HG03575 (cell line): ENCODE data around the gene ELK3.

Experiments used
- ATAC-seq: cut with Tn5 transposase; IDR thresholded peaks from one replicate; pipeline ENCODE4 v1.9.1; 2021; ENCODE audit not compliant: unreplicated experiment, insufficient number of reproducible peaks, low FRiP score; ENCODE audit errors: extremely low read depth

ELK3 gene

DNA sequence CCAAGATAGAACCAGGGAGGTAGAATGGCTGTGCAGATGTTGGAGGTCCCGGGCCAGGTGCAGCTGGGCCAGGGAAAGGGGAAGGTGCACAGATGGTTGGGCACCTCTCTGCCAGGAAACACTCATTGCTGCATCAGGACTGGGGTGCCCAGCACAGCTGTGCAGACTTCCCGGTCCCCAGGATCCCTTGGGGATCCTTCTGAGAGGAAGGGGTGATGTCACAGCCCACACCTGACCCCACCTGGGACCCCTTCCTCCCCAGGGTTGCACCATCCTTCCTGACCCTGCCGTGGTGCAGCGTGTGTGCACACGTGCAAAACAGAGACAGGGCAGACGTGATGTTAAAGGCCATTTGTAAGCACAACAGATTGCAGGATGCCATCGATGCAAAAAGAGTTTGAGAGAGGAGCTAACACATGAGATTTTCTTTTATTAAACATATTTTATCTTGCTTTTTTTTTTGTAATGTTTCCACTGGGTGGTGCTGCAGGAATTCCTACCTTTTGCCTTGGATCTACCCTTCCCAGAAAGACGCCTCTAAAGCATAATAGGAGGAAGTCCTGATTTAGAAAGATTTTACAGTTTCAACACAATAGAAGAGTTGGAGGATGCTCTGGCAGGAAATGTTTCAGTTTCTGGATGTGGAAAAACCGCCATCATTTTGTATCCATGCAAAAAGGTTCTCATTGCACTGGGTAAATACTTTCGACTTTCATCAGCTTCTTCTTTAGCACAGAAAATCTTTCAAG is 14.8 kb downstream of the ELK3 start:
- no peak for ATAC-seq

DNA sequence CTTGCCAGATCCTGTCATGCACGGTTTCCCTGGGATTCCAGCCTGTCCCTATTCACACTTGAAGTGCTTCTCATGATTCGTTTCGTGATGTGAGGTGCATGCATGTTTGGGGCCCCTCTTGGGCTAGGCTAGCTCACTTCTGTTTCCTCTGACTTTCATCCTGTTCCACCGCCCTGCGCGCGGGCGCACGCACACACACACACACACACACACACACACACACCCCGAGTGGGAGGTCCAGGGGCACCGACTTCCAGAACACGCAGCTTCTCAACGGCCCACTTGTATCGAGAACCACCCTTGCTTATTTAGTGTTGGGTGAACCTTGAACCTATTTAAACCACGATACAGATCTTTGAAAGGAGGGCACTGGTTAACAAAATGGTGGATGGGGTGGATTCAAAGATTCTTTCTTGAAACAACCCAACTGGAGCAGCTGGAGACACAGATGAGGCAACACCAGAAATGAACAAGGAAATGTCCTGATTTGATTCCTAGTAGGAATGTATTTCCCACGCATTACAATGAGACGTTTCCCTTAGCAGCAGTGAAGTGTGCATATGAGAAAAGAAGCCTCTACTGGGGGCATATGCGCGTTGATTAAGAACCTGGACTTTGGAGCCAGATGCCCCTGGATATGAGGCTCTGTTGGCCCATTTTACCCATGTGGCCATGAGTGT is 16.3 kb downstream of the ELK3 start:
- ATAC-seq = no peak

DNA sequence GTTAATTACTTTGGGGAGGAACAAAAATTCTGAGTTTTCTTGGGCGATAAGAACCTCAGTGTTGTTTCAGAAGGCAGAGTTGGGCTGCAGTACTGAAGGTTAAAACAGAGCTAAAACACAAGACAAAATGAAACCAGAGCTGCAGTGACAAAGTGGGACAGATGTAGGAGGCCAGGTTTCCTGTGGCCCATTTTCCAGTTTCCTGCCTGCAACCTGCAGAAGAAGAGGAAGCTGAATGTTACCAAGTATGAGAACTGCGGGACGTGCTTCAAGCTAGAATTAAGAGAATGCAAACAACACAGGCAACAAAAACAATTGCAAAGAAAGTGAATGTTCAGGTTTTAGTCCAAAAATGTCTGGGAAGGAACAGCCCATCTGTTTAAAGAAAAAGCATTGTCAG is 17.8 kb downstream of the ELK3 start:
- ATAC-seq = no peak

DNA sequence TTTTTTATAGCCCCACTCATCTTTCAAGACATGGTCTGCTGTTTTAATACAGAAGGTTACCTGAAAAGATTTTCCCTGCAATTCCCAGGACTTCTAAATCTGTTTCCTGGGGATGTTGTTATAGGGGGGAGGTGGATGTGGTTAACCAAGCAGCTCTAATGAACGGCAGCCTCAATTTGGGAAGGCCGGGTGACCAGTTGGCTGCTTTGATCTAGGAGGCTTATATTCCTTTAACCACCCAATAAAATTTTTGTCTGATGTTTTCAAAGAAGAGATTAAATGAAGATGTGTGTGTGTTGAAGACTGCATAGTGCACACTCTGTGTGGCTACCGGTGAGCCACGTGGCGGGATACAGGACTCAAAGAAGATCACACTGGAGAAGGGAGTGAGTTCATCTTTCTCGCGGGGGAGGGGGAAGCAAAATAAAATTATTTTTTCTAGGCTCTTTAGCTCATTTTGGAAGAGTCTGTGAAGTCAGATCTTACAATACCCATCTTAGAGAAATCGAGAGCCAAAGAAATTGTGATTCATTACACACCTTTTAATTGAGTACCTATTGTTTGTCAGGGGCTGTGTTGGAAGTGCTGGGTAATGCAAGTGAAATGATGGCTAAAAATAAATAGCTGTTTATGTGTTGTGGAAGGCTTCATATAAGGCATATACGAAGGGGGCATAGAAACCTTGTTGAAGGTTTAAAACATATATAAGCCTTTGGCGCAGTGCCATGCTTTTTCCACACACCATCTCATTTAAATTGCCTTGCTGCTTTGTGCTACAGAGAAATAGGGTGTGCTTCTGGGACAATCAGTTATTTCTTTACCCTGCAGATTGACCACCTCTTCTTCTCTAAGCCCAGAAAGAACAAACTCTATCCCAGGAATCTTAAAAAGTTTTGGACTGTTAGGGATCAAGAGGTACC is 18.5 kb downstream of the ELK3 start:
- no peak for ATAC-seq

DNA sequence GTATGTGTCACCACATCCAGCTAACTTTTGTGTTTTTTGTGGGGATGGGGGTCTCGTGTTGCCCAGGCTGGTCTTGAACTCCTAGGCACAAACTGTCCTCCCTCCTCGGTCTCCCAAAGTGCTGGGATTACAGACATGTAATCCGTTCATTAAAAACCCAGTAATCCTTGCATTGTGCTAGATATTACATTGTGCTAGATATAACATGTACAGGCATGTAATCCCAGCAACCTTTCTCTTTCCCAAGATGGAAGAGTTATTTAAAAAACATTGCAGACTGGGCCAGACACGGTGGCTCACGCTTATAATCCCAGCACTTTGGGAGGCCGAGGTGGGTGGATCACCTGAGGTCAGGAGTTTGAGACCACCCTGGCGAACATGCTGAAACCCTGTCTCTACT is 19.7 kb downstream of the ELK3 start:
- ATAC-seq = no peak

DNA sequence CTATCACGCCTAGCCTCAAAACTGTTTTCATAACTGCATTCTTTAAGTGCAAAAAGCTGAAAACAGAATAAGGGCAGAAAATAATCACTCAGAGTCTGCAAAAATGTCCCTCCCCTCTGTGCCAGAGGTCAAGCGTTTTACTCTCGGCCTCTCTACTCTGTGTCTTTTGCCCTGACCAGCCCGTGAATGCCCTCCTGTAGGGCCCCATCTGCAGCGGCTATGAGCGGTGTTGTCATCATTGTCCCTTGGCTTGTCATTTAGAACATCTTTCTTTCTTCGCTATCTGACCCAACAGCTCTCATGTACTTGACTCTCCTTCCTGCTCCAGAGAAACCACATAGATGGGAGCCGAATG is 21.7 kb downstream of the ELK3 start:
- ATAC-seq = no peak

DNA sequence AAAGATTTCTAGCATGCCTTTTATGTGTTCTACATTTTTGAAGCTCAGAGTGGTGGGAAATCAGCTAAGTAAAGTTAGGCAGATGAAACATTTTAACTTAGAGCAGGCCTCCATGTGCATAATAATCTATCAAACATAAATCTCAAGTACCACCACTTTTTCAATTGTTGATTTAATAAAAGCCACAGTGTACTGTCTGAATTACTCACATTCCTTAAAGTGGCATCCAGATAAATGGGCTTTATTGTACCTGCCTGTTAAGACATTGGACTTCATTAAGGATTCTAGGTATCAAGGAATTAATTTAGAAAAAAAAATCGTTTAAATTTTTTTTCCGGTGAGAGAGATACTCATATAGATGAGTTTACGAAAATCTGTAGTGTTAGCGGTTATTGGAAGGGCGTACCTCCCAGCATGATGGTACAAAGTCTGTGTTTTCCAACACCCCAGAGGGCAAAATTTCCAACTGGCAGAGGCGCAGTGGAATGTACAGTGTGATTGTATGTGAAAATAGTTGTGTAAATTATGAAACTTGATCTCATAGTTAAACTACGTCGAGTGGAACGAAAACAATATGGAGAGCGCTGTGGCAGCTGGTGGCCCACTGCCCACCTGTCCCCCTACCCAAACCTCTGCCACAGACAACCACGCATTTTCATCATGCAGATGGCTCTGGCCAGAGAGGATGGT is 25.0 kb downstream of the ELK3 start:
- ATAC-seq = no peak

DNA sequence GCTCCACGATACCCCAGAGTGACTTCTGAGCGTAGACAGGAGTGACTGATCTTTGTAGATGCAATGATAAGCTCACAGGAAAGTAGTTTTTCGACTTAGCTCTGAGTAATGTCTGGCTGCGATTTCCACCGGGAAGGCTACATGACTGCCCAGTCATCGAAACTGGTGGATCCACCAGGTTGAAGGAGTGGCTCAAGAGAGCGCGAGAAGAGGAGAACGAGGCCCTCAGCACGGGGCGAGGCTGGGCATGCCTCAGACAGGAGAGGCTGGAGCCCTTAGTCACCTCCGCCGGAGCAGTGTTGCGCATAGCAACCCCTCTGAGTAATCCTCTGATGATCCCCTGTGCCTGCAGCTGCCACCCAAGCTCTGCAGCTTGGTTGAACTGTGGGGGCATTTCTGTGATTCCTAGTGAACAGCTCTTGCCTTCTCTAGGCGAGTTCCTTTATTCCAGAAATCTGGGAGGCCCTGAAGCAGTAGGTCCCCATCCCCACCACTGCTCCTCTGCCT is 25.6 kb downstream of the ELK3 start:
- ATAC-seq = no peak

DNA sequence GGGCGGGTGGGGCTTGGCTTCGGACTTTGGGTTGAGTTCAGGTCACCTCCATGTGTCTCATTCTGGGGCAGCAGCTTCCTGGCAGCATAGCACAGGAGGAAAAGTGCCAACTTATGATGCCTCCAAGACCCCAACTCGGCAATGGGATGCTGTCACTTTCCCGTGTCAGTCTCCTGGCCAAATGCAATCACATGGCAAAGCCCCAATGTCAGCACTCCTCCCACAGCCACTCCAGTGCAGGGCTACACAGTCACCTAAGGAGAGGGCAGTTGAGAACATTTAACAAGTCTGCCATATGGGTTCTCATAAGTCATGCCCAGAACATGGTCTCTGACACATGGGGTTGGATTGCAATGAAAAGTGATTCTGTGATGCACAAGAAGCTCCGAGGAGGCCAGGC is 26.7 kb downstream of the ELK3 start:
- no peak for ATAC-seq

DNA sequence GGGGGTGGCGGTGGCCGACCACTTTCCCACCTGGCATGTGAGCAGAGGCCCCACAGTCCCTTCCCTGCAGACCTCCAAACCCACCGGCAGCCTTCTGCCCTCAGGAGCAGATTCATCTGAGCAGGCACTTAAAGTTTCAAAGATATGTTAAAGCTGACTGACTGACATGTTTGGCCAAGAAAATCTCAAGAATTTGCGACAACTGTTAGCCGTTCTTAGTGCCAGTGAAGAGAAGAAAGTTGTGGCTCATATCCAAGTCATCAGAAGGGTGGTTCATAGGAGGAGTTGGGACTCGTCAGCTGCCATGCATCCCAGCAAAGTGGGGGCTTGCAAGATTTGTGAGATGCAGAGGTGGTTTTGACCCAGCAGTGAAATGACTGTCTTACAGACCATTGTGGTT is 27.2 kb downstream of the ELK3 start:
- no peak for ATAC-seq

DNA sequence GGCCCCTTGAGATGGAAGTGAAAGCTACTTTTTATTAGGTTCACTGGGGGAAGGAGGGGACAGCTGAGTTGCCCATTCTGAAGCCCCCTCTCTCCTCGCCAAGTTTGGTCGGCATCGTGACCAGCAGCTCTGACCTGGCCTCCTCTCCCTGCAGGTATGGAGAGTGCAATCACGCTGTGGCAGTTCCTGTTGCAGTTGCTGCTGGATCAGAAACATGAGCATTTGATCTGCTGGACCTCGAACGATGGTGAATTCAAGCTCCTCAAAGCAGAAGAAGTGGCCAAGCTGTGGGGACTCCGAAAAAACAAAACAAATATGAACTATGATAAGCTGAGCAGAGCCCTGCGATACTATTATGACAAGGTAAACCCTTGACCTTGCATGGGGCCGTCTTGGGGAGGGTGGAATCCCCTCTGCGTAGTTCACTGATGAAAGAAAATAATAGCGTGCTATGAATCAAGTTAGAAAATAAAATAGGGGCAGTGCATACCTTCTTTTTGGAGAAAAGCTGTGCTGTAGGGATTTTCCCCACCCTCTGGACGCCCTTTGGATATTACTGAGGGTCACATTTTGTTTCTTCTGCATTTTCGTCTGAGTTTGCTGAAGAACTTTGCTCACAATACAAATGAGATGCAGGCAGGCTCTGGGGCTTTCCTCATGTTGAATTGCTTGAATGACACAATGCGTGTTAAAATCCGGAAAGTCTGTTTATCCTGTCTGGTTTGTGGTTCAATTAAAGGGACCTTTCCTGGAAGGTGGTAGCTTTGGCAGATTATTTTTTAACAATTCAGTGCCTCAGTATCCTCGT is 29.4 kb downstream of the ELK3 start:
- ATAC-seq = no peak

DNA sequence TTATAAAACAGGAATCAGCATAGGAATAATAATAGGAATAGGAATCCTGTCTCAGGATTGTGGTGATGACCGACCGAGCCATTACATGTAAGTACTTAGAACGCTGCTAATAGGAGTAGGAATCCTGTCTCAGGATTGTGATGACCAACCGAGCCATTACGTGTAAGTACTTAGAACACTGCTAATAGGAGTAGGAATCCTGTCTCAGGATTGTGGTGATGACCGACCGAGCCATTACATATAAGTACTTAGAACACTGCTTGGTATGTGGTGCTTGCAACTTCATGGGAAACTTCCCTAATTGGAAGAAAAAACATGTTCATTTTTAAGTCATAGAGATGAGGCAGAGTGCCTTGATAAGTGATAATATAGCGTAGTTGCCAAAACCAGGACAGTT is 30.0 kb downstream of the ELK3 start:
- no peak for ATAC-seq

DNA sequence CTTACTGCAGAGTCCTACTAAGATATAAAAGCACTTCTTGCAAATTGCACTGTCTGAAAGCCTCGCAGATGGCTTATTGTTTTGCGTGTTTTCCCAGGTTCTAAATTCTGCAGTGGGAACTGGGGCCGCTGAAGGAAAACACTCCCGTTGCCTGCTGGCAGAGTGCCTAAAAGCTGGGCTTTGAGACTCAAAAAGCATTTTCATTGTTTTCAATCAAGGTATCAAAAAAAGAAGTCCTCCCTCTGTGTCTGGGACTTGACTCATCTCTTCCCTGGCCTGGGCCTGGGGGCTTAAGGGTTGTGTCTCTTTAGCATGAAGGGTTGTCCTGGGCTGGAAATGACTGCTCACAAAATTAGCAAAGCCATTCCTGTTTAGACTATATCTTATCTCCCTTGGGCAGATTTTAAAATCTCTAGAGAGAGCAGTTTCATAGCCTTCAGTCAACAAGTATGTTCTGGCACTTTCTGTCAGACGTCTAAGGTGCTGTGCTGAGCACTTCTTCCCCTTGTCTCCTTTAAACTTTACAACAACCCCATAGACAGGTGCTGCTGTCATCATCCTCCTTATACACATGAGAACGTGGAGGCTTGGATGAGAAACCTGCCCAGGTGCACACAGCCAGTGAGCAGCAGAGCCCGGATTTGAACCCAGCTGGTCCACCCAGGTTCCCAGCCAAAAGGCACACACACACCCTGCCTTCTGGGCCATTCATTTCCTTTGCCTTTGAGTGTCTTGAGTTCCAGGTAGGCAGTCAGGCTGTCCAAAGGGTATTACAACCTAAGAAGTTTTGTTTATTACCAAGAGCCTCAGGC is 31.1 kb downstream of the ELK3 start:
- ATAC-seq = no peak

DNA sequence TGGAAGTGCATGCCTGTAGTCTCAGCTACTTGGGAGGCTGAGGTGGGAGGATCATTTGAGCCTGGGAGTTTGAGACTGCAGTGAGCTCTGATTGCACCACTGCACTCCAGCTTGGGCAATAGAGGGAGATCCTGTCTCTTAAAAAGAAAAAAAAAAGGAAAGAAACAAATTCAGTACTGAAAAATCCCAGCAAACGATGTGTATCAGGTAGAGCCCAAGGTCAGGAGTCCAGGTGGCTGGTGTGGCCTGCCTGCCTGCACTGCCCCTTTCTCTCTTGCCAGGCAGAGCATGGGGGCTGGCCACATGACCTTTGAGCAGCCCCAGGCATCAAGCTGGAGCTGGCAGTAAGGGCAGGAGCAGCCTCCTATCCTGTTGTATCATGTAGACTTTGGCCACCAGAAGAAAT is 31.8 kb downstream of the ELK3 start:
- ATAC-seq = no peak

DNA sequence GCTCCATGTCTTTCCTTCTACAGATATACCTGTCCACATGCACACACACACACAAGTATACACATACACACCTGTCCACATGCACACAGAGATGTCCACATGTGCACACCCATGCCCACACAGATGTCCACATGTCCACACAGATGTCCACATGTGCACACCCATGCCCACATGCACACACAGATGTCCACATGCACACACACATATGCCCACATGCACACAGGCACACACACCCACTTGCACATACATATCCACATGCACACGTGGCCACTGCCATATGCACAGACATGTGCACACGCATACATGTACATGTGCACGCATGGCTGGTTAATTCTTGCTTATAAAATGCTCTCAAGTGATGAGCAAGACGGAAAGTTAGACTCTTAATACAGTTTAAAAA is 32.2 kb downstream of the ELK3 start:
- no peak for ATAC-seq

DNA sequence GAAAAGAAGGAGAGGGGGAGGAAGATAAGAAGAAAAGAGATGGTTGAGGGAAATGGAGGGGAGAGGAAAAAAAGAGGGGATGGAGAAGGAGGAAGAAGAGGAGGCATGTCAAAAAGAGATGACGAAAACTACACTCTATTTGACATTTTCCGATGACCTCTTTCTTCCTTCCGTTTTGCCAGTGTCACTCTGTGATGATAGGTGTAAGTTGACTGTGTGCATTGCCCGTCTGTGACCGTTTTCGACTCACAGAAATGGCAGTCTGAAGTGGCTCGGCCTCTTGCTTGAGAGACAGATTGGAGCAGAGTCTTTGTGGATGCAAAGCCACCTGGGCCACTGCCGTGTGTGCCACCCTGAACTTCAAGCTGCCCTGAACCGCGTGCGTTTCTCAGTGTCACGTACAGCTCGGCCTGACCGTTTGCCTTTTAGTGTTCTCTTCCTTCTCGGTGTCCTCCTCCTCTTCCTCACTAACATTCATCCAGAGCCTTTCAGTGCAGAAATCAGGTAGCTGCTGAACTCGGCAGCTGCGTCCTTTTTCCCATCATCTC is 32.7 kb downstream of the ELK3 start:
- no peak for ATAC-seq

DNA sequence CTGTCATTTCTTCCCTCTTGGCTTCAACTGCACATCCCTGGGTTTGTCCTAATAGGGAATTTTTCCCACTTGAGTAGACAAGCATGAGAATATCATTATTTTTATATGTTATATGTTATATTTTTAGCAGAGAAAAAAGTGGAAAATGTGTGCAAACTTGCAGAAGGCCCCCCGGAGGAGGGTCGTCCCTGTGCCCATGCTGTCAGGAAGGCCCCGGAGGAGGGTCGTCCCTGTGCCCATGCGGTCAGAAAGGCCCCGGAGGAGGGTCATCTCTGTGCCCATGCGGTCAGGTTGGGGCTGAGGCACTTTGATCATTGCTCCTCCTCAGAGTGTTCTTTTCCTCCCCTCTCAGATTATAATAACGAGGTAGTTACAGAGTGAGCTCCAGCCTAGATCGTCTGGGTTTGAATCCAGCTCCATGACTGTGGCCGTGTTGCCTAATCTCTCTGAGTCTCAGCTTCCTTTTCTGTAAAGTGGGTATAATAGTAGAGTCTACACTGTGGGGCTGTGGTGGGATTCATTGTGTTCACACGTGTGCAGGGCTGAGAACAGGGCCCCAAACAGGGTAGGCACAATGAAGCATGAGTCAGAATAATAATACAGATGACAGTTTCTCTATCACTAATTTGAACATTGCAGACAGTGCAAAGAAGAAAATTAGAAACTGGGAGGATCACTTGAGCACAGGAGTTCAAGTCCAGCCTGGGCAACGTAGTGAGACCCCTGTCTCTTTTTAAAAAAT is 33.4 kb downstream of the ELK3 start:
- no peak for ATAC-seq
